ENCODE data around the gene TSPAN18.

GRCh38 chr11:44978274-44978960, 251.7 kb downstream of the TSPAN18 start:
- TF ChIP-seq, protein P1, sequence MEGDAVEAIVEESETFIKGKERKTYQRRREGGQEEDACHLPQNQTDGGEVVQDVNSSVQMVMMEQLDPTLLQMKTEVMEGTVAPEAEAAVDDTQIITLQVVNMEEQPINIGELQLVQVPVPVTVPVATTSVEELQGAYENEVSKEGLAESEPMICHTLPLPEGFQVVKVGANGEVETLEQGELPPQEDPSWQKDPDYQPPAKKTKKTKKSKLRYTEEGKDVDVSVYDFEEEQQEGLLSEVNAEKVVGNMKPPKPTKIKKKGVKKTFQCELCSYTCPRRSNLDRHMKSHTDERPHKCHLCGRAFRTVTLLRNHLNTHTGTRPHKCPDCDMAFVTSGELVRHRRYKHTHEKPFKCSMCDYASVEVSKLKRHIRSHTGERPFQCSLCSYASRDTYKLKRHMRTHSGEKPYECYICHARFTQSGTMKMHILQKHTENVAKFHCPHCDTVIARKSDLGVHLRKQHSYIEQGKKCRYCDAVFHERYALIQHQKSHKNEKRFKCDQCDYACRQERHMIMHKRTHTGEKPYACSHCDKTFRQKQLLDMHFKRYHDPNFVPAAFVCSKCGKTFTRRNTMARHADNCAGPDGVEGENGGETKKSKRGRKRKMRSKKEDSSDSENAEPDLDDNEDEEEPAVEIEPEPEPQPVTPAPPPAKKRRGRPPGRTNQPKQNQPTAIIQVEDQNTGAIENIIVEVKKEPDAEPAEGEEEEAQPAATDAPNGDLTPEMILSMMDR (IDR thresholded peaks at IDR 0.05; ENCODE audit: insufficient read depth, low read depth, low read length) = no peak
- no peak for TF ChIP-seq EZH2 (IDR thresholded peaks at IDR 0.05; ENCODE audit: insufficient read depth, low read length)
